Choroid plexus epithelial cell (primary cell): ENCODE data around the gene TBC1D1.
A peak's percentile ranks its signal among the peaks of the same experiment; 100 is the strongest.

Experiments
- DNase-seq: peaks from one replicate; pipeline ENCODE4 v3.0.0-alpha.2; 2010; ENCODE audit warnings: low read depth
- H3K4me3 ChIP-seq: 2 replicates; pipeline ENCODE4 v1.5.1; 2011; ENCODE audit warnings: low read depth, mild to moderate bottlenecking, control low read depth, low read length, moderate library complexity
- CTCF ChIP-seq: conservative IDR thresholded peaks from 2 replicates; pipeline ENCODE4 v1.5.1; 2011; ENCODE audit warnings: low read depth, mild to moderate bottlenecking, control low read depth, inconsistent platforms, low read length, moderate library complexity

The TBC1D1 gene

GRCh38 chr4:38060829-38061431 is 170.0 kb downstream of the TBC1D1 start:
- no peak for TF ChIP-seq CTCF
- DNase-seq, result peak; percentile 75
- no peak overlapping the region for H3K4me3 ChIP-seq

GRCh38 chr4:38062088-38062775 is 171.3 kb downstream of the TBC1D1 start:
- DNase-seq, result peak; percentile 89
- peak overlapping the region; percentile 41 for H3K4me3 ChIP-seq

GRCh38 chr4:38062776-38063097 is 171.9 kb downstream of the TBC1D1 start:
- TF ChIP-seq CTCF, result no peak
- DNase-seq, result peak; percentile 20
- H3K4me3 ChIP-seq, result no peak overlapping the region

More at GRCh38 chr4:38062088-38062775, 171.3 kb downstream of the TBC1D1 start:
- TF ChIP-seq CTCF, result peak; percentile 86

DNA sequence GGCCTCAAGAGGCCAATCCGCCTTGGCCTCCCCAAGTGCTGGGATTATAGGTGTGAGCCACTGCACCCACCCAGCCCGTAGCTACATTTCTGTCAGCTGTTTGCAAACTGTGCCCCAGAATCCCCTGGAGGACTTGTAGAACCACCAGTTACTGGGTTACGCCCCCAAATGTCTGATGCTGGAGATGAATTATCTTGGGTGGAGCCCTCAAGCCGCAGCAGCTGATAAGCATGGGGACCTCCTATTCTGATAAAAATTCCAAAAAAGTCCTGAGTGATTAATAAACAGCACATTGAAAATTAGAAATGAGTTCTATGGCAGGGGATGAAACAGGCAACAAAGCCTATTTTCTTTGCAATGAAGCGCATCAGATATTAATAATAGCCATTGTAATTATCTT is 174.3 kb downstream of the TBC1D1 start:
- TF ChIP-seq CTCF, result no peak
- no peak overlapping the region for H3K4me3 ChIP-seq
- DNase-seq, result no peak

- no peak for TF ChIP-seq CTCF
- DNase-seq, result no peak
- H3K4me3 ChIP-seq, result no peak overlapping the region
These were observed 175.0 kb downstream of the TBC1D1 start for GRCh38 chr4:38065900-38066299.

GRCh38 chr4:38067499-38067898 is 176.6 kb downstream of the TBC1D1 start:
- TF ChIP-seq CTCF, result no peak
- DNase-seq, result no peak
- no peak overlapping the region for H3K4me3 ChIP-seq

DNA sequence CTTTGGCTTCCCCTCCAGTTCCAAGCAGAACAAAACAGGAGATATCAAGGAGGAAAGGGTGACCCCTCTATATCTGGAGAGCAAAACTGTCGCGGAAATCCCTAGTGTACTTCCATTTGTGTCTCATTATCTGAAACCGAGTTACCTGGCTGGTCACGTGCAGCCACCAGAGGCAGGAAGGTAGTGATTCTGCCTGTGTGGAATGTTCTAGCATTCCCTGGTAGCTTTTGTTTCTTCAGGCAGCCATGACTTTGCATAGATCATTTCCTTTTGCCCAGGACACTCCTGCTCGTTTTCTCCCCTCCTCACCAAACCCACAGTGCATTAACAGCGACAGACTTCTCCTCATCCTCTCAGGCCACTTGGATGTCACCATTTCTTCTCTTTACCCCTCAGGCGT is 177.2 kb downstream of the TBC1D1 start:
- no peak overlapping the region for H3K4me3 ChIP-seq
- no peak for DNase-seq

More for the DNA sequence above, 177.2 kb downstream of the TBC1D1 start:
- TF ChIP-seq CTCF, result no peak
